HL-60 (cell line): ENCODE measurements around the gene PTPRD.

Source experiments
- DNase-seq, 2 experiments: peaks; one replicate each; pipeline ENCODE4 v3.0.0-alpha.2; 2010 to 2020; ENCODE audit warnings: low read depth in 1 of 2, low spot score in 1 of 2
- H3K27ac ChIP-seq: fragments of 250-450 bp; sonication (Bioruptor Pico); replicated peaks from 2 replicates; pipeline ENCODE4 v1.5.1; 2020; ENCODE audit warnings: mild to moderate bottlenecking, moderate library complexity
- H3K27me3 ChIP-seq: fragments of 250-450 bp; sonication (Bioruptor Pico); 2 replicates; pipeline ENCODE4 v1.5.1; 2021; ENCODE audit warnings: mild to moderate bottlenecking, moderate library complexity; ENCODE audit not compliant: insufficient read depth, poor library complexity, severe bottlenecking
- H3K4me3 ChIP-seq: replicated peaks from 2 replicates; pipeline ENCODE4 v1.5.1; 2011; ENCODE audit warnings: mild to moderate bottlenecking, control low read depth, low read length; ENCODE audit not compliant: insufficient read depth
- GABPA ChIP-seq: IDR thresholded peaks from 2 replicates; pipeline ENCODE4 v1.6.1; 2012; ENCODE audit warnings: low read depth
- POLR2AphosphoS5 ChIP-seq: IDR thresholded peaks from 2 replicates; pipeline ENCODE4 v1.6.1; 2012; ENCODE audit warnings: low read depth
- REST ChIP-seq: IDR thresholded peaks from 2 replicates; pipeline ENCODE4 v1.6.1; 2012; ENCODE audit warnings: low read depth; ENCODE audit not compliant: insufficient replicate concordance
- SPI1 ChIP-seq: IDR thresholded peaks from 2 replicates; pipeline ENCODE4 v1.6.1; 2012; ENCODE audit warnings: low read depth, mild to moderate bottlenecking, borderline replicate concordance
- TF ChIP-seq, protein P1 (sequence below): IDR thresholded peaks from one replicate; pipeline ENCODE4 v1.5.1; 2011; ENCODE audit warnings: low read length, control low read depth, inconsistent platforms; ENCODE audit not compliant: insufficient read depth

PTPRD gene

GRCh38 chr9:8282535-8282934, 2330.3 kb downstream of the PTPRD start:
- Histone ChIP-seq H3K27me3 (no peaks in the 10 kb centered on the region), H3K27ac (no peak overlapping the region), H3K4me3 (no peak overlapping the region)
- DNase-seq, result no peak
- TF ChIP-seq GABPA (no peak), POLR2AphosphoS5 (no peak), REST (no peak), SPI1 (no peak)
- TF ChIP-seq, protein P1, sequence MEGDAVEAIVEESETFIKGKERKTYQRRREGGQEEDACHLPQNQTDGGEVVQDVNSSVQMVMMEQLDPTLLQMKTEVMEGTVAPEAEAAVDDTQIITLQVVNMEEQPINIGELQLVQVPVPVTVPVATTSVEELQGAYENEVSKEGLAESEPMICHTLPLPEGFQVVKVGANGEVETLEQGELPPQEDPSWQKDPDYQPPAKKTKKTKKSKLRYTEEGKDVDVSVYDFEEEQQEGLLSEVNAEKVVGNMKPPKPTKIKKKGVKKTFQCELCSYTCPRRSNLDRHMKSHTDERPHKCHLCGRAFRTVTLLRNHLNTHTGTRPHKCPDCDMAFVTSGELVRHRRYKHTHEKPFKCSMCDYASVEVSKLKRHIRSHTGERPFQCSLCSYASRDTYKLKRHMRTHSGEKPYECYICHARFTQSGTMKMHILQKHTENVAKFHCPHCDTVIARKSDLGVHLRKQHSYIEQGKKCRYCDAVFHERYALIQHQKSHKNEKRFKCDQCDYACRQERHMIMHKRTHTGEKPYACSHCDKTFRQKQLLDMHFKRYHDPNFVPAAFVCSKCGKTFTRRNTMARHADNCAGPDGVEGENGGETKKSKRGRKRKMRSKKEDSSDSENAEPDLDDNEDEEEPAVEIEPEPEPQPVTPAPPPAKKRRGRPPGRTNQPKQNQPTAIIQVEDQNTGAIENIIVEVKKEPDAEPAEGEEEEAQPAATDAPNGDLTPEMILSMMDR, result no peak

- TF ChIP-seq, protein P1, result no peak
- TF ChIP-seq SPI1 (no peak), REST (no peak), POLR2AphosphoS5 (no peak), GABPA (no peak)
- Histone ChIP-seq H3K4me3 (no peak overlapping the region), H3K27me3 (no peaks in the 10 kb centered on the region), H3K27ac (no peak overlapping the region)
- no peak for DNase-seq
These were observed 2332.0 kb downstream of the PTPRD start for GRCh38 chr9:8280811-8281210.

DNA sequence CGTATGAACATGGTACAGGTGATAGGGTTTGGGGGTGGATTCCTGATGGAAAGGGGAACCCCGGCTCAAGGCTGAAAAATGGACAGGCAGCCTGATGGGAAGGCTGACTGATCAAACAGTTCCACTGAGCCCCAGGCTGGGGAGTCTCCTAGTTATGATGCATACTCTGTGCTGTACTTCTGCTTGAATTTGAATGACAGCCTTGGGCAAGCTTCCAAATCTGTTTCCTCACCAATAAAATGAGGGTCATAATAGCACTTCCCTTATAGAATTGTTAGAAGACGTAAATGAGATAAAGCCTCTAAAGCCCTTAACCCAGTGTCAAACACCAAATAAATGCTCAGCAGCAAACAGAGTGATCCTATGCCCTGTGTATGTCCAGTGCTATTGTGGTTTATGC, 2334.8 kb downstream of the PTPRD start:
- TF ChIP-seq, protein P1, result no peak
- no peak overlapping the region for H3K27ac ChIP-seq
- no peak for DNase-seq
- H3K27me3 ChIP-seq, result no peaks in the 10 kb centered on the region
- H3K4me3 ChIP-seq, result no peak overlapping the region

DNA sequence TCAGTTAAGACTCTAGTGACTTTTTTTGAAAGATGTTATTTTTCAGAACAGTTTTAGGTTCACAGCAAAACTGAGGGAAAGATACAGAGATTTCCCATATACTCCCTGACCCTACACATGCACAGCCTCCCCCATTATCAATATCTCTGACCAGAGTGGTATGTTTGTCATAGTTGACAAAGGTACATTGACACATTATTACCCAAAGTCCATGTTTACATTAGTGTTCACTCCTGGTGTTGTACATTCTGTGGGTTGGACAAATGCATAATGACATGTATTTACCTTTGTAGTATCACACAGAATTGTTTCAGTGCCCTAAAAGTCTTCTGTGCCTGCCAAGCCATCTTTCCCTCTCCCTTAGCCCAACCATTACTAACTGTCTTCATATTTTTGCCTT, 2342.6 kb downstream of the PTPRD start:
- Histone ChIP-seq H3K4me3 (no peak overlapping the region), H3K27ac (no peak overlapping the region), H3K27me3 (no peaks in the 10 kb centered on the region)
- DNase-seq, result no peak
- TF ChIP-seq REST (no peak), POLR2AphosphoS5 (no peak), SPI1 (no peak), GABPA (no peak)
- TF ChIP-seq, protein P1, result no peak
